CD14-positive monocyte (primary cell): ENCODE data around the gene CCDC43. TPM values are rescaled to one million over a fixed set of nuclear protein-coding genes. Genes with fewer than 3 reads are reported as not detected.

Source experiments
- DNase-seq, 3 donors: peaks; one replicate each; pipeline ENCODE4 v3.0.0-alpha.2; 2011 to 2022
- H2AFZ ChIP-seq: 2 replicates; pipeline ENCODE4 v1.6.0; 2012; ENCODE audit warnings: mild to moderate bottlenecking, low read depth, low read length, inconsistent platforms; ENCODE audit not compliant: insufficient read depth, poor library complexity, severe bottlenecking
- H3K27ac ChIP-seq, 2 donors: 1 replicate in 1 of 2; 2 replicates in 1 of 2; pipeline ENCODE4 v1.5.1; 2012 to 2013; ENCODE audit warnings: low read length in 2 of 2, control low read depth in 1 of 2, inconsistent platforms in 1 of 2, low read depth in 1 of 2, mild to moderate bottlenecking in 1 of 2
- H3K27me3 ChIP-seq, 2 donors: one replicate each; pipeline versions ENCODE4 v1.6.0 to v1.6.1; 2011 to 2013; ENCODE audit warnings: low read length in 2 of 2; ENCODE audit not compliant: control insufficient read depth in 2 of 2, insufficient read depth in 2 of 2
- H3K36me3 ChIP-seq, 2 donors: replicated peaks in 1 of 2; 1 replicate in 1 of 2; 2 replicates in 1 of 2; pipeline versions ENCODE4 v1.5.1 to v1.6.1; 2012 to 2013; ENCODE audit warnings: low read length in 2 of 2, control low read depth in 1 of 2, inconsistent platforms in 1 of 2, mild to moderate bottlenecking in 1 of 2; ENCODE audit not compliant: insufficient read depth in 2 of 2, control insufficient read depth in 1 of 2
- H3K4me1 ChIP-seq, 2 donors: 1 replicate in 1 of 2; 2 replicates in 1 of 2; pipeline versions ENCODE4 v1.5.1 to v1.6.1; 2012 to 2013; ENCODE audit warnings: low read length in 2 of 2, control low read depth in 1 of 2, inconsistent platforms in 1 of 2, mild to moderate bottlenecking in 1 of 2, moderate library complexity in 1 of 2; ENCODE audit not compliant: insufficient read depth in 2 of 2, control insufficient read depth in 1 of 2
- H3K4me2 ChIP-seq: replicated peaks from 2 replicates; pipeline ENCODE3; 2012; ENCODE audit warnings: low read length, moderate library complexity, mild to moderate bottlenecking; ENCODE audit not compliant: poor library complexity, severe bottlenecking; ENCODE audit errors: extremely low read depth
- H3K4me3 ChIP-seq, 3 experiments: fragments of 200-600 bp in 1 of 3; sonication (generic) in 1 of 3; replicated peaks in 1 of 3; 1 replicate in 2 of 3; 2 replicates in 1 of 3; pipeline ENCODE4 v1.5.1; 2011 to 2013; ENCODE audit warnings: low read length in 3 of 3, mild to moderate bottlenecking in 3 of 3, control low read depth in 2 of 3, low read depth in 2 of 3, inconsistent platforms in 1 of 3, moderate library complexity in 1 of 3
- H3K79me2 ChIP-seq: 2 replicates; pipeline ENCODE4 v1.6.0; 2012; ENCODE audit warnings: mild to moderate bottlenecking, control low read depth, inconsistent platforms, low read length, moderate library complexity; ENCODE audit not compliant: insufficient read depth
- H3K9ac ChIP-seq: 2 replicates; pipeline ENCODE4 v1.6.0; 2017; ENCODE audit warnings: low read length, mild to moderate bottlenecking; ENCODE audit not compliant: insufficient read depth, poor library complexity, severe bottlenecking
- H3K9me3 ChIP-seq, 2 donors: replicated peaks in 1 of 2; 1 replicate in 1 of 2; 2 replicates in 1 of 2; pipeline versions ENCODE4 v1.5.1 to v1.6.1; 2012 to 2013; ENCODE audit warnings: low read length in 2 of 2, control low read depth in 1 of 2; ENCODE audit not compliant: control insufficient read depth in 1 of 2, insufficient read depth in 1 of 2
- H4K20me1 ChIP-seq: 2 replicates; pipeline ENCODE4 v1.6.0; 2012; ENCODE audit warnings: mild to moderate bottlenecking, low read length, control low read depth, moderate library complexity; ENCODE audit not compliant: insufficient read depth
- H3K27ac Mint-ChIP-seq, 7 donors: one replicate each; pipeline ENCODE4 v1.8.0; 2020; ENCODE audit warnings: mild to moderate bottlenecking in 7 of 7, mixed read lengths in 7 of 7, moderate library complexity in 6 of 7, inconsistent platforms in 2 of 7
- H3K27me3 Mint-ChIP-seq, 3 donors: one replicate each; pipeline ENCODE4 v1.8.0; 2021 to 2022; ENCODE audit warnings: low read depth in 3 of 3, mild to moderate bottlenecking in 3 of 3, mixed read lengths in 3 of 3, moderate library complexity in 3 of 3, inconsistent platforms in 1 of 3
- H3K36me3 Mint-ChIP-seq, 2 donors: one replicate each; pipeline ENCODE4 v1.8.0; 2020; ENCODE audit warnings: mixed read lengths in 2 of 2, inconsistent platforms in 1 of 2, mild to moderate bottlenecking in 1 of 2
- H3K4me1 Mint-ChIP-seq: one replicate; pipeline ENCODE4 v1.8.0; 2020; ENCODE audit warnings: mild to moderate bottlenecking, mixed read lengths
- H3K4me3 Mint-ChIP-seq, 2 donors: one replicate each; pipeline ENCODE4 v1.8.0; 2020; ENCODE audit warnings: mild to moderate bottlenecking in 2 of 2, mixed read lengths in 2 of 2, moderate library complexity in 1 of 2
- H3K9me3 Mint-ChIP-seq, 7 donors: one replicate each; pipeline ENCODE4 v1.8.0; 2020 to 2022; ENCODE audit warnings: mixed read lengths in 7 of 7, mild to moderate bottlenecking in 6 of 7, moderate library complexity in 6 of 7, inconsistent platforms in 2 of 7
- CTCF ChIP-seq: fragments of 200-600 bp; IDR thresholded peaks from one replicate; pipeline ENCODE4 v1.8.0; 2022; ENCODE audit warnings: antibody characterized with exemption, mild to moderate bottlenecking
- WGBS: methylation state at CpG from one replicate; pipeline ENCODE4 v1.1.5; 2013; ENCODE audit warnings: missing lambda C conversion rate; ENCODE audit not compliant: insufficient coverage; 5-methylcytosine and 5-hydroxymethylcytosine counted together
- intact Hi-C, 2 donors: fragments of 100-400 bp; cut with micrococcal nuclease; formaldehyde crosslinking; loops; one replicate each; pipeline versions ENCODE4 v1.15.0 to v1.15.1; 2023
- polyA plus RNA-seq, 3 donors: library from polyadenylated mRNA; depleted of rRNA in 1 of 3; unstranded in 2 of 3; stranded (reverse) in 1 of 3; fragments of 300-500 nt in 2 of 3; fragments of >200 nt in 1 of 3; fragmentation: Illumina TruSeq in 2 of 3; gene quantifications; 1 replicate in 2 of 3; 2 replicates in 1 of 3; pipeline ENCODE4 v1.2.3, GENCODE V29; 2012 to 2021

CCDC43 gene
- polyA plus RNA-seq, 3 donors = 6.9 to 19.7 (median 12.8) TPM

- Histone ChIP-seq H3K27me3 (no peaks in the 10 kb centered on the region), H3K9me3 (no peaks in the 10 kb centered on the region), H3K4me1 (peaks cover 19 to 21% of the 10 kb centered on the region in 2 donors), H3K9ac (peak overlapping the region; percentile 82), H3K4me3 (peak overlapping the region; percentile 85 to 90 (median 88)), H3K4me2 (peak overlapping the region; percentile 86), H2AFZ (peak overlapping the region; percentile 94), H4K20me1 (no peaks in the 10 kb centered on the region), H3K27ac (peak overlapping the region; percentile 88 to 89), H3K79me2 (peaks cover 35% of the 10 kb centered on the region), H3K36me3 (peaks cover 0 to 10% of the 10 kb centered on the region in 2 donors)
- Mint-ChIP-seq H3K27ac (peak overlapping the region; percentile 90 to 96 (median 95)), H3K4me3 (peak overlapping the region; percentile 97), H3K9me3 (no peaks in the 10 kb centered on the region), H3K27me3 (peaks cover 2 to 5% (median 2%) of the 10 kb centered on the region in 3 donors), H3K4me1 (peaks cover 25% of the 10 kb centered on the region), H3K36me3 (peaks cover 13 to 19% of the 10 kb centered on the region in 2 donors)
- 4% methylated on average over 4 of the region's 13 CpGs for WGBS
- TF ChIP-seq CTCF = no peak
- no peak for DNase-seq
- intact Hi-C loops = no loop called here
Observed at GRCh38 chr17:44688675-44689476, 700 bp downstream of the CCDC43 start.

GRCh38 chr17:44688200-44688599 lies 1.4 kb downstream of the CCDC43 start:
- Histone ChIP-seq H3K4me2 (no peak overlapping the region), H3K79me2 (peaks cover 35% of the 10 kb centered on the region), H3K27me3 (no peaks in the 10 kb centered on the region), H3K9me3 (no peaks in the 10 kb centered on the region), H3K36me3 (peaks cover 0 to 10% of the 10 kb centered on the region in 2 donors), H3K9ac (no peak overlapping the region), H3K27ac (no peak overlapping the region), H4K20me1 (no peaks in the 10 kb centered on the region), H3K4me3 (peak overlapping the region in 1 of 3 experiments; percentile 90), H2AFZ (no peak overlapping the region), H3K4me1 (peaks cover 25 to 28% of the 10 kb centered on the region in 2 donors)
- no peak for TF ChIP-seq CTCF
- no peak overlapping the region for H3K4me3 Mint-ChIP-seq
- peaks cover under 1 to 5% (median 2%) of the 10 kb centered on the region in 3 donors for H3K27me3 Mint-ChIP-seq
- peaks cover 17 to 20% of the 10 kb centered on the region in 2 donors for H3K36me3 Mint-ChIP-seq
- H3K4me1 Mint-ChIP-seq = peaks cover 31% of the 10 kb centered on the region
- no peak for DNase-seq
- WGBS = 100% methylated on average over 1 of the region's 2 CpGs
- no peak overlapping the region for H3K27ac Mint-ChIP-seq
- H3K9me3 Mint-ChIP-seq = no peaks in the 10 kb centered on the region
- intact Hi-C loops = no loop called here
